Gastrocnemius medialis (tissue), 4 donors: Measurements from ENCODE around the gene SEC22A. TPM values are rescaled to one million over a fixed set of nuclear protein-coding genes. Genes with fewer than 3 reads are reported as not detected.

Experiments
- ATAC-seq, 2 donors: fragments of 150-250 bp; one replicate each; pipeline ENCODE4 v1.9.1; 2016
- DNase-seq, 2 donors: peaks; one replicate each; pipeline ENCODE4 v3.0.0-alpha.2; 2019
- H3K27ac ChIP-seq, 4 donors: fragments of 200-600 bp; sonication (generic); 1 replicate in 1 of 4; 2 replicates in 3 of 4; pipeline ENCODE4 v1.5.1; 2016 to 2018; ENCODE audit warnings: mild to moderate bottlenecking in 2 of 4, moderate library complexity in 1 of 4
- H3K27me3 ChIP-seq, 3 donors: fragments of 200-600 bp; sonication (generic) in 2 of 3; 1 replicate in 1 of 3; 2 replicates in 2 of 3; pipeline versions ENCODE4 v1.5.1 to v1.6.0; 2016 to 2019; ENCODE audit warnings: mild to moderate bottlenecking in 1 of 3, moderate library complexity in 1 of 3
- H3K36me3 ChIP-seq, 2 donors: fragments of 200-600 bp; sonication (generic) in 1 of 2; one replicate each; pipeline ENCODE4 v1.5.1; 2017 to 2018
- H3K4me1 ChIP-seq, 2 donors: fragments of 200-600 bp; sonication (generic) in 1 of 2; one replicate each; pipeline ENCODE4 v1.5.1; 2016 to 2017; ENCODE audit warnings: mild to moderate bottlenecking in 2 of 2
- H3K4me3 ChIP-seq, 4 donors: fragments of 200-600 bp; sonication (generic) in 3 of 4; 1 replicate in 1 of 4; 2 replicates in 3 of 4; pipeline ENCODE4 v1.5.1; 2016 to 2019; ENCODE audit warnings: mild to moderate bottlenecking in 2 of 4
- H3K9me3 ChIP-seq, 3 donors: fragments of 200-600 bp; sonication (generic) in 2 of 3; 1 replicate in 1 of 3; 2 replicates in 2 of 3; pipeline ENCODE4 v1.5.1; 2016 to 2019
- POLR2A ChIP-seq, 2 donors: fragments of 450-650 bp; IDR thresholded peaks; one replicate each; pipeline ENCODE4 v1.6.1; 2017; ENCODE audit warnings: antibody characterized with exemption in 2 of 2, mild to moderate bottlenecking in 2 of 2, moderate library complexity in 2 of 2
- in situ Hi-C, 4 donors: fragments of 200-750 bp; cut with MboI; loops; one replicate each; pipeline versions ENCODE4 v1.15.0 to v1.8.0; 2017; ENCODE audit warnings: low sequenced_read_pairs in 4 of 4
- intact Hi-C: fragments of 100-400 bp; cut with DNase I; formaldehyde crosslinking; loops from one replicate; pipeline ENCODE4 v1.15.1; 2023; ENCODE audit warnings: low total_unique reads
- total RNA-seq, 4 donors: library from RNA; depleted of rRNA; stranded (reverse); fragments of >200 nt; gene quantifications; one replicate each; pipeline versions ENCODE4 v1.1.0 to v1.2.3, GENCODE V29; 2016
- TF ChIP-seq, protein P1 (sequence below), 5 experiments: fragments of 450-650 bp in 3 of 5; fragments of 200-600 bp in 2 of 5; sonication (generic) in 2 of 5; IDR thresholded peaks in 4 of 5; conservative IDR thresholded peaks in 1 of 5; 1 replicate in 4 of 5; 2 replicates in 1 of 5; pipeline ENCODE4 v1.5.1; 2016 to 2019; ENCODE audit warnings: antibody characterized with exemption in 5 of 5, mild to moderate bottlenecking in 3 of 5, moderate library complexity in 3 of 5

Gene SEC22A
- total RNA-seq, 4 donors from 2014 or later: 13.8 to 22.6 (median 16.8) TPM

DNA sequence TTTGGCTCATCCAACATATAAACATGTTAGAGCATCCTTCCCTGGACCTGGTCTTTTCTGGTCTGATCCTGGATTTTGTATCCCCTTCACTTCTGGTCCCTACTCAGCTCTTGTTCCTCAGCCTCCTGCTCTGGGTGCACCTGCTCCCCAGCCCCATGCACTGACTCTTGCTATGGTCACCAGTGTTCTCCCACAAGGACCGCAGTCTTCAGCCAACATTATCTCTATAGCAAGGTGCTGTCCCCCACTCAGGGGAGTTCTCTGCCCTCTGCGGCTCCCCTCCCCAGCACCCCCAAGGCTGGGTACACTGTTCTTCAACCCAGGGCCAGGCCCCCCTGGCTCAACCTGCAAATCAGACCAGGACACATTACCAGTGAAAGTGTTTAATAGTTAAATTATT, 80.2 kb downstream of the SEC22A start:
- in situ Hi-C loops (no loop called here), intact Hi-C loops (no loop called here)
- Histone ChIP-seq H3K36me3 (no peaks in the 10 kb centered on the region), H3K27me3 (no peaks in the 10 kb centered on the region), H3K4me3 (no peak overlapping the region), H3K27ac (no peak overlapping the region), H3K4me1 (no peaks in the 10 kb centered on the region), H3K9me3 (no peaks in the 10 kb centered on the region)
- no peak for ATAC-seq
- TF ChIP-seq POLR2A (IDR thresholded peaks at IDR 0.05): no peak
- TF ChIP-seq, protein P1, sequence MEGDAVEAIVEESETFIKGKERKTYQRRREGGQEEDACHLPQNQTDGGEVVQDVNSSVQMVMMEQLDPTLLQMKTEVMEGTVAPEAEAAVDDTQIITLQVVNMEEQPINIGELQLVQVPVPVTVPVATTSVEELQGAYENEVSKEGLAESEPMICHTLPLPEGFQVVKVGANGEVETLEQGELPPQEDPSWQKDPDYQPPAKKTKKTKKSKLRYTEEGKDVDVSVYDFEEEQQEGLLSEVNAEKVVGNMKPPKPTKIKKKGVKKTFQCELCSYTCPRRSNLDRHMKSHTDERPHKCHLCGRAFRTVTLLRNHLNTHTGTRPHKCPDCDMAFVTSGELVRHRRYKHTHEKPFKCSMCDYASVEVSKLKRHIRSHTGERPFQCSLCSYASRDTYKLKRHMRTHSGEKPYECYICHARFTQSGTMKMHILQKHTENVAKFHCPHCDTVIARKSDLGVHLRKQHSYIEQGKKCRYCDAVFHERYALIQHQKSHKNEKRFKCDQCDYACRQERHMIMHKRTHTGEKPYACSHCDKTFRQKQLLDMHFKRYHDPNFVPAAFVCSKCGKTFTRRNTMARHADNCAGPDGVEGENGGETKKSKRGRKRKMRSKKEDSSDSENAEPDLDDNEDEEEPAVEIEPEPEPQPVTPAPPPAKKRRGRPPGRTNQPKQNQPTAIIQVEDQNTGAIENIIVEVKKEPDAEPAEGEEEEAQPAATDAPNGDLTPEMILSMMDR (IDR thresholded peaks at IDR 0.05 in 4 of 5, conservative IDR thresholded peaks at IDR 0.05 in 1 of 5): no peak
- DNase-seq: no peak

DNA sequence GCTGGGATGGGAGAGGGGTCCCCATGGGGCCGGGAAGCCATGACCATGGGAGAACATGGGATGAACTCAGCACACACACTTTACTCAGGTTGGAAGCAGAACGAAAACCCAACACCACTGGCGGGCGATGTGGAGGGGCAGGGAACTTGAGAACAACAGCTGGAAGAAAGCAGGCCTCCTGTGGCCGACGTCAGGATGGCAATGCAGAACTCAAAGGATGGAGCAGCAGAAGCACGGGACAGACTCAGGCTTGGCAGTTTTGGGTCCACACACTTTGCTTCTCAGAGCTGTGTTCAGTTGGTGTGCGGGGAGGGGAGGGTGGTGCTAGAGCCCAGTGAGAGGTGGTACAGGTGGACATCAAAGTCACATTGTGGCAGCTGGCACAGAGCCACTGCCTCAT, 80.7 kb downstream of the SEC22A start:
- TF ChIP-seq POLR2A (IDR thresholded peaks at IDR 0.05): no peak
- TF ChIP-seq, protein P1 (IDR thresholded peaks at IDR 0.05 in 4 of 5, conservative IDR thresholded peaks at IDR 0.05 in 1 of 5): no peak
- intact Hi-C loops (no loop called here), in situ Hi-C loops (no loop called here)
- Histone ChIP-seq H3K27ac (no peak overlapping the region), H3K4me3 (no peak overlapping the region), H3K4me1 (no peaks in the 10 kb centered on the region), H3K36me3 (no peaks in the 10 kb centered on the region), H3K27me3 (no peaks in the 10 kb centered on the region), H3K9me3 (no peaks in the 10 kb centered on the region)
- no peak for ATAC-seq
- DNase-seq: no peak

DNA sequence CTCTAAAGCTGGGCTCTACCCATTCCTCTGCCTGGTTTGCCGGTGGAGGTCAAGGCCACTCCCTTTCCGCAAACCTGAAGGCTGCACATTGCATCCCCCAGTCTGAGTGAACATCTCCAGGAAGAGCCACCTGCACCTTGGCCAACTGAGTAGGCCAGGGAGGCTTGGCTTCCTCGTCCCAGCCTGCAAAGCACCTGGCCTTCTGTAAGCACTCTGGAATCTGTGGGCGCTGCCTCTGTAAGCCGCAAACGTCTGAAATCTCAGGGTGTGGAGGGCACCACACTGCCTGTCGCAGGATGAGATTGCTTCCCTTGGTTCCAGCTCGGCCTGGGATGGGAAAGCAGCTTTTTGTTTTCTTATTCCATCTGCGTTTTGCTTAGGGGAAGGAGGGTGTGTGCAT, 81.3 kb downstream of the SEC22A start:
- in situ Hi-C loops: no loop called here
- intact Hi-C loops: no loop called here
- Histone ChIP-seq H3K9me3 (no peaks in the 10 kb centered on the region), H3K27ac (no peak overlapping the region), H3K4me3 (no peak overlapping the region), H3K36me3 (no peaks in the 10 kb centered on the region), H3K4me1 (no peaks in the 10 kb centered on the region), H3K27me3 (no peaks in the 10 kb centered on the region)
- TF ChIP-seq, protein P1 (IDR thresholded peaks at IDR 0.05 in 4 of 5, conservative IDR thresholded peaks at IDR 0.05 in 1 of 5): no peak
- no peak for TF ChIP-seq POLR2A (IDR thresholded peaks at IDR 0.05)
- DNase-seq (no peak), ATAC-seq (no peak)

DNA sequence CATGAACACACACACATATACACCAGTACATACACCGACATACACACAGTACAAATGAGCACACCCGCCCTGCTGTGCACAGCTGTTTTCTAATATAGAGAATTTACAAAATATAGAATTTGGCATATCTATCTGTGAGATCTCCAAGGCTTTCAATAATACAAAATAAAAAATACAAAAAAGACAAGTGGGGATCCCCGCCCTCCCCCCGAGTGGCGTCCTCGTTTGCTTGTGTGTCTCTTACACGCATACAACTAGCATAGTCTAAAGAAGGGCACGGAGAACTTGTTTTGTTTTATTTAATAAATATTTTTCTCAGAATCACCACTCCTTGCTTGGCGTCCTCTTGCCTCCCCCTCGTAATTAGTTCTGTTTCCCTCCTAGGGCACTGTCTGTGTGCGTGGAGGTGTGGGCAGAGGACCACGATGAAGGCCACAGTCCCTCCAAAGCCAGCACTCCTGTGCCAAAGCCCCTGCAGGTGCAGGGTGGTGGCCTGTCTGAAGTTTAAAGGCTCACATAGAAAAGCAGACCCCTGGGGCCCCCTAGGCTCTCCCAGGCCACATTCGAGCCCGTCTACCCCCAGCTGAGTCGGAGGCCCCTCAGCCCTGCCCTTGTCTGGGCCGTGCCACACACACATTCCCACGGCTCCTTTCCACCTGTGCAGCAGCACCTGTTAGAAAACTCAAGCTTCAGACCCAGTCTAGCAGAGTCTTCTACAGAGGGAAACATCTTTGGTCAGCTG, 82.1 kb downstream of the SEC22A start:
- H3K4me1 ChIP-seq: no peaks in the 10 kb centered on the region
- TF ChIP-seq, protein P1 (IDR thresholded peaks at IDR 0.05 in 4 of 5, conservative IDR thresholded peaks at IDR 0.05 in 1 of 5): no peak
- no peak for TF ChIP-seq POLR2A (IDR thresholded peaks at IDR 0.05)
- no peak for DNase-seq
- no peaks in the 10 kb centered on the region for H3K9me3 ChIP-seq
- no peaks in the 10 kb centered on the region for H3K27me3 ChIP-seq
- in situ Hi-C loops: no loop called here
- intact Hi-C loops: no loop called here
- no peak overlapping the region for H3K27ac ChIP-seq
- H3K36me3 ChIP-seq: no peaks in the 10 kb centered on the region
- ATAC-seq: no peak
- H3K4me3 ChIP-seq: no peak overlapping the region
